GM23248 (cell line): ENCODE results near the gene JHY. TPM values are rescaled to one million over a fixed set of nuclear protein-coding genes. Genes with fewer than 3 reads are reported as not detected.
A peak's percentile ranks its signal among the peaks of the same experiment; 100 is the strongest.

Experiments used
- DNase-seq: peaks from one replicate; pipeline ENCODE4 v3.0.0-alpha.2; 2015
- H2AFZ ChIP-seq: fragments of 200-600 bp; sonication (generic); 2 replicates; pipeline ENCODE4 v1.6.1; 2016; ENCODE audit warnings: antibody characterized with exemption
- H3F3A ChIP-seq: fragments of 200-600 bp; sonication (generic); 2 replicates; pipeline ENCODE4 v1.6.1; 2016; ENCODE audit warnings: mild to moderate bottlenecking, antibody characterized with exemption, mixed run types; ENCODE audit not compliant: insufficient read depth
- H3K27ac ChIP-seq: fragments of 200-600 bp; sonication (generic); 2 replicates; pipeline ENCODE4 v1.5.1; 2016; ENCODE audit warnings: mild to moderate bottlenecking
- H3K27me3 ChIP-seq: fragments of 200-600 bp; sonication (generic); replicated peaks from 2 replicates; pipeline ENCODE4 v1.6.1; 2016; ENCODE audit warnings: mild to moderate bottlenecking; ENCODE audit not compliant: insufficient read depth
- H3K36me3 ChIP-seq: fragments of 200-600 bp; sonication (generic); 2 replicates; pipeline ENCODE4 v1.6.1; 2016; ENCODE audit warnings: low read depth, mild to moderate bottlenecking
- H3K4me1 ChIP-seq: fragments of 200-600 bp; sonication (generic); 2 replicates; pipeline ENCODE4 v1.6.1; 2016; ENCODE audit warnings: mild to moderate bottlenecking; ENCODE audit not compliant: insufficient read depth
- H3K4me2 ChIP-seq: fragments of 200-600 bp; sonication (generic); one replicate; pipeline ENCODE4 v1.6.1; 2016; ENCODE audit warnings: mild to moderate bottlenecking; ENCODE audit not compliant: unreplicated experiment
- H3K4me3 ChIP-seq: fragments of 200-600 bp; sonication (generic); 2 replicates; pipeline ENCODE4 v1.5.1; 2016; ENCODE audit warnings: mild to moderate bottlenecking
- H3K79me2 ChIP-seq: fragments of 200-600 bp; sonication (generic); 2 replicates; pipeline ENCODE4 v1.6.1; 2016; ENCODE audit warnings: mild to moderate bottlenecking; ENCODE audit not compliant: insufficient read depth
- H3K9ac ChIP-seq: fragments of 200-600 bp; sonication (generic); 2 replicates; pipeline ENCODE4 v1.6.1; 2016; ENCODE audit warnings: mild to moderate bottlenecking
- H3K9me2 ChIP-seq: fragments of 200-600 bp; sonication (generic); 2 replicates; pipeline ENCODE4 v1.6.1; 2016; ENCODE audit warnings: mixed run types, mild to moderate bottlenecking, moderate library complexity; ENCODE audit not compliant: insufficient read depth
- H3K9me3 ChIP-seq: fragments of 200-600 bp; sonication (generic); one replicate; pipeline ENCODE4 v1.6.1; 2017; ENCODE audit warnings: low read depth
- H4K20me1 ChIP-seq: fragments of 200-600 bp; sonication (generic); 2 replicates; pipeline ENCODE4 v1.6.0; 2016; ENCODE audit not compliant: insufficient read depth
- EZH2 ChIP-seq: fragments of 200-600 bp; sonication (generic); IDR thresholded peaks from 2 replicates; pipeline ENCODE4 v1.6.1; 2018; ENCODE audit warnings: antibody characterized with exemption, mild to moderate bottlenecking; ENCODE audit not compliant: insufficient read depth, poor library complexity, severe bottlenecking
- EZH2phosphoT487 ChIP-seq: fragments of 200-600 bp; sonication (generic); IDR thresholded peaks from 2 replicates; pipeline ENCODE4 v1.6.1; 2018; ENCODE audit warnings: antibody characterized with exemption, moderate library complexity, mild to moderate bottlenecking, low read depth; ENCODE audit not compliant: insufficient read depth
- WGBS, 2 experiments: methylation state at CpG; one replicate each; pipeline ENCODE4 v1.1.6; 2015 to 2017; ENCODE audit warnings: low lambda C conversion rate in 2 of 2, low coverage in 1 of 2; ENCODE audit errors: missing lambda C conversion rate in 2 of 2; 5-methylcytosine and 5-hydroxymethylcytosine counted together
- in situ Hi-C: fragments of 300-500 bp; cut with MboI; formaldehyde crosslinking; loops from 2 replicates; pipeline ENCODE4 v1.15.0; 2020
- polyA plus RNA-seq: library from polyadenylated mRNA; unstranded; fragments of >200 nt; fragmentation: Nextera tagmentation; extraction: Ambion mirVana; gene quantifications from 2 replicates; pipeline ENCODE4 v1.2.1, GENCODE V29; 2016
- total RNA-seq: library from RNA; depleted of rRNA; stranded (reverse); fragments of >200 nt; shearing (Covaris generic); gene quantifications from 2 replicates; pipeline ENCODE4 v1.2.3, GENCODE V29; 2014; rRNA removed

Gene JHY
- total RNA-seq: 5.1 and 7.3 TPM in 2 replicates
- polyA plus RNA-seq: 5.3 and 6.7 TPM in 2 replicates

DNA sequence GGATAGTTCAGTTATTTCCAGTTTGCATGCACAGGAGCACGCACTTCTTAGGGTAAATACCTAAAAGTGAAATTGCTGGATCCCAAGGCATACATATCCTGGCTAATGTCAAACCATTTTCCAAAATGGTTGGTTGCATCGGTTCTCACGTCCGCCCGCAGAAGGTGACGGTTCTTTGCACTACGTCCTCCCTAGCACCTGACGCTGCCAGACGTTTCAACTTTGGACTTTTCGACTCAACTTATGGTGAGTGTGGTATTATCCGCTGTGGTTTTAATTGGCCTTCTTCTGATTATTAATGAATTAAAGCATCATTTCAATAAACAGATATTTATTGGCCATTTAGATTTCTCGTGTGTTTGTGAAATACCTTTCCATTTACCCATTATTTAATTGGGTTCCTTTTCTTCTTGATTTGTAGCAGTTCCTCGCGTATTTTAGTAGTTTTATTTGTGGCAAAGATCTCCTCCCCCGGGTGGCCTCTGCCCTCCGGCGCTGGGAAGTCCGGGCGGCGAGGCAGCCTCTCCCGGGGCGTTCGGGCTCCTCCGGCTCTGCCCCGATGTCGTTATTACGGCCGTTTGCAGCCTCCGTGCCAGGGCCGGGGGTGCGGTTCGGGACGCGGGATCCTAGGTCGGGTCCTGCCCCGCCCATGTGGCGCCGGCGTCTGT, at the start of gene JHY:
TSS of gene JHY (plus strand) at position 571 of the 668 bp plus-strand sequence. CDS start 3,091 bp downstream, outside the sequence.
- H3K9ac ChIP-seq: peak within 1 kb of the TSS; percentile 92
- no peaks in the 10 kb centered on the region for H4K20me1 ChIP-seq
- in situ Hi-C loops: loop anchor here (25.0 kb wide), 1 partner anchor 380 kb away; no protein-coding TSS in a partner anchor
- peak within 1 kb of the TSS; percentile 83 for H3K4me3 ChIP-seq
- no peaks in the 10 kb centered on the region for H3K9me3 ChIP-seq
- no peaks in the 10 kb centered on the region for H3K36me3 ChIP-seq
- 23 to 29% methylated on average over 36 to 39 of the region's 39 CpGs for WGBS, 2 experiments
- peaks cover 8% of the 10 kb centered on the region for H3K4me1 ChIP-seq
- peak within 1 kb of the TSS; percentile 97 for H3K4me2 ChIP-seq
- H3K27ac ChIP-seq: peak within 1 kb of the TSS; percentile 95
- H3K79me2 ChIP-seq: no peaks in the 10 kb centered on the region
- peaks cover 14% of the 10 kb centered on the region for H3F3A ChIP-seq
- peak within 1 kb of the TSS; percentile 93 for H2AFZ ChIP-seq
- no peak for TF ChIP-seq EZH2
- TF ChIP-seq EZH2phosphoT487: no peak
- peak; percentile 82 for DNase-seq
- H3K27me3 ChIP-seq: no peaks in the 10 kb centered on the region
- H3K9me2 ChIP-seq: no peaks in the 10 kb centered on the region

DNA sequence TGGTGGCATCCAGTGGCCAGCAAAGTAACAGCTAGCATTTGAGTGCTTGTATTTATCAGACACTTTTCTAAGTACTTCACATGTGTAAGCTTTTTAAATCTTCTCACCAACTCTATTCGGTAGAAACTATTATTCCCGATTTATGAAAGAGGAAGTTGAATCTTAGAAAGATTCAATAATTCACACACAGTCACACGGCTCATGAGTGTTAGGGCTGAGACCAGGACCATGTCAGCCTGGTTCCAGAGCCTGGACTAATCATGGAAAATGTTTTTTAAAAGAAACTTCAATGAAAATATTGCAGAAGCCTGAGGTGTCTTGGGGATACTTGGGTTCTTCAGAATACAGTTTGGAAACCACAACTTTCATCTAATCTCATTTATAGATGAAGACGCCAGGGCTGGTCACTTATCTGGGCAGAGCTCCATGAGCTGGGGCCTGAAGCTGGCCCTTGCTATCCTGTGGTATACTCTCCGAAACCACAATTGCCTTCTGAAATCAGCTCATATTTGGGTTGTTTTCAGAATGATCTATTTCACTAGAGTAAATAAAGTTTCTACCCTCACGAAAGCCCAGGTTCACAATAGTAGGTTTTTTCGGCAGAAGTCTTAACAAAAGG, 48.6 kb upstream of the JHY start:
- Histone ChIP-seq H2AFZ (no peak overlapping the region), H3K9me3 (no peaks in the 10 kb centered on the region), H3K4me3 (no peak overlapping the region), H3K36me3 (no peaks in the 10 kb centered on the region), H3K4me2 (no peak overlapping the region), H3K27ac (no peak overlapping the region), H3K79me2 (no peaks in the 10 kb centered on the region), H3F3A (no peaks in the 10 kb centered on the region), H3K9me2 (no peaks in the 10 kb centered on the region), H3K27me3 (no peaks in the 10 kb centered on the region), H4K20me1 (no peaks in the 10 kb centered on the region), H3K9ac (no peak overlapping the region), H3K4me1 (no peaks in the 10 kb centered on the region)
- TF ChIP-seq EZH2phosphoT487 (no peak), EZH2 (no peak)
- in situ Hi-C loops: no loop called here
- 69 to 74% methylated on average over 7 of the region's 7 CpGs for WGBS, 2 experiments
- DNase-seq: no peak

DNA sequence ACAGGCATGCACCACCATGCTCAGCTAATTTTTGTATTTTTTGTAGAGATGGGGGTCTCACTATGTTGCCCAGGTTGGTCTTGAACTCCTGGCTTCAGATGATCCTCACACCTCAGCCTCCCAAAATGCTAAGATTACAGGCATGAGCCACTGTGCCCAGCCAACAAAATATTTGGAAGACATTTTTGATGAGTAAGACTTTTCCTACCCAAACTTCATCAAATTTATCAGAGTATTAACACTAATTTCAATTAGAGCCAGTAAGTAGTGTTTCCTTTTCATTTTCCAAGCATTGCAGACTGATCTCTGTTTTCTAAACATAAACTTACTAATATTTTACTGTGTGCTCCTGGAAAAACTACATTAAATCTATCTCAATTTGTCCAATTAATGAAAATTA, 45.6 kb upstream of the JHY start:
- Histone ChIP-seq H4K20me1 (no peaks in the 10 kb centered on the region), H3K4me2 (no peak overlapping the region), H3K4me1 (no peaks in the 10 kb centered on the region), H3F3A (no peaks in the 10 kb centered on the region), H3K27ac (no peak overlapping the region), H3K9me3 (no peaks in the 10 kb centered on the region), H3K4me3 (no peak overlapping the region), H3K9me2 (no peaks in the 10 kb centered on the region), H3K79me2 (no peaks in the 10 kb centered on the region), H2AFZ (no peak overlapping the region), H3K36me3 (no peaks in the 10 kb centered on the region), H3K27me3 (no peaks in the 10 kb centered on the region), H3K9ac (no peak overlapping the region)
- no peak for DNase-seq
- in situ Hi-C loops: no loop called here
- TF ChIP-seq EZH2phosphoT487 (no peak), EZH2 (no peak)

DNA sequence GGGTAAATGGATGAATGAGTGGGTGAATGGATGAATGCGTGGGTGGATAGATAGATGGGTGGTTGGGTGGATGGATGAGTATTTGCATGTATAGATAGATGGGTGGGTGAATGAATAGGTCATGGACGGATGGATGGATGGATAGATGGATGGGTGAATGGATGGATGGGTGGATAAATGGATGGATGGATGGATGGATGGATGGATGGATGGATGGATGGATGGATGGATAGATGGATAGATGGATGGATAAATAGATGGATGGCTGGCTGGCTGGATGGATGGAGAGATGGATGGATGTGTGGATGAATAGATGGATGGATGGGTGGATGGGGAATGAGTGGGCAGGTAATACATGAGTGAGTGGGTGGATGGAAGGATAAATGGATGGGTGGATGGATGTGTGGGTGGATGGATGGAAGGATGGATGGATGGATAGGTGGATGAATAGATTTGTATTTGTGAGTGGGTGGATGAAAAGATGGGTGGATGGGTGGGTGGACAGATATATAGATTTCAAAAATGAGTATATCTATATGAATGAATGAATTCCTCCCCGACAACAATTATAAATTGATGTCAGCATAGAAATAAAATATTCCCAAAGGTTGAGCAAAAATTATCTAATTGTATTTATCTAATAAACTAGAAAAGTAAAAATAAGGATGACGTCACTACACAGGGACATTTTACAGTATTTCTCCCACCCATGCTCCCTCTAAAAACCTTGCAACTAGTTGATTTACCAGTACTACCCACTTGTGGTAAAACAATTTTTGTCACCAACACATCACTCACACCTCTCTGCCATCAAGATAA, 44.8 kb upstream of the JHY start:
- Histone ChIP-seq H4K20me1 (no peaks in the 10 kb centered on the region), H3K4me3 (no peak overlapping the region), H3K4me2 (no peak overlapping the region), H3F3A (no peaks in the 10 kb centered on the region), H3K79me2 (no peaks in the 10 kb centered on the region), H3K9me2 (no peaks in the 10 kb centered on the region), H3K27ac (no peak overlapping the region), H3K9ac (no peak overlapping the region), H3K9me3 (no peaks in the 10 kb centered on the region), H3K4me1 (no peaks in the 10 kb centered on the region), H3K36me3 (no peaks in the 10 kb centered on the region), H2AFZ (no peak overlapping the region), H3K27me3 (no peaks in the 10 kb centered on the region)
- DNase-seq: no peak
- TF ChIP-seq EZH2 (no peak), EZH2phosphoT487 (no peak)
- in situ Hi-C loops: no loop called here
- WGBS, 2 experiments: 47 to 52% methylated on average over 4 of the region's 4 CpGs
